GM20000 (cell line): ENCODE data around the gene ASTN1.

Experiments used
- DNase-seq: peaks from one replicate; pipeline ENCODE4 v3.0.0; 2012; ENCODE audit warnings: low spot score
- TF ChIP-seq, protein P1 (sequence below): IDR thresholded peaks from 2 replicates; pipeline ENCODE4 v1.5.1; 2012; ENCODE audit warnings: mild to moderate bottlenecking, control low read depth; ENCODE audit errors: extremely low read depth, missing control alignments

Gene ASTN1

DNA sequence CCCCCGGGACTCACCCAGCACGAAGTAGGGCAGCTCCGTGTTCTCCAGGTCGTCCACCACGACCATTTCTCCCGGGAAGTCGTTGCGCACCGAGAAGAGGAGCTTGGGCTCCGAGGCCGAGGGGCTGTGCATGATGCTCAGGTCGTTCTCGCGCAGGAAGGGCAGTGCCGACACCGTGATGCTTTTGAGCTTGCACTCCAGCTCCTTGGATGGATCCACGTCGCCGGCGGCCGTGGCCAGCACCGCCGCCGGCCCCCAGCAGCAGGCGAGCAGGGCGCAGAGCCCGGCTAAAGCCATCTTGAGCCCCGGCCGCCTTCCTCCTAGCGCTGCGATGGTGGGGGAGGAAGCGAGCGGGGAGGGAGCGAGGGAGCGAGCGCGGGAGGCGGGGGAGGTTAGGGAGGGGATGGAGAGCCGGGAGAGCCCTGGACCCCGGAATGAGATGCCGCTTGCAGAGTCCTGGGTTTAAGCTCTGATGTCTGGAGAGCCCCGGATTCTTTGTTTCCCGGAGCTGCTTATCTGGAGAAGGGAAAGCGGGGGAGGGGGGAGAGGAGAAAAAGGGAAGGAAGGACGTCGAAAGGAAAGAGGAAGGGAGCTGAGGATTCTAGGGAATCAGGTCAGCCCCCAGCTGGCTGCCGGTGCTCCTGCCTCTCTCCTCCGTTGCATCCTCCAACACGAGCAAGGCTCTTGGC lies at the start of gene ASTN1:
Gene ASTN1 (minus strand): TSS at position 333 of the 689 bp plus-strand sequence. CDS start 36 bp downstream, at position 297.
- no peak for DNase-seq
- TF ChIP-seq, protein P1, sequence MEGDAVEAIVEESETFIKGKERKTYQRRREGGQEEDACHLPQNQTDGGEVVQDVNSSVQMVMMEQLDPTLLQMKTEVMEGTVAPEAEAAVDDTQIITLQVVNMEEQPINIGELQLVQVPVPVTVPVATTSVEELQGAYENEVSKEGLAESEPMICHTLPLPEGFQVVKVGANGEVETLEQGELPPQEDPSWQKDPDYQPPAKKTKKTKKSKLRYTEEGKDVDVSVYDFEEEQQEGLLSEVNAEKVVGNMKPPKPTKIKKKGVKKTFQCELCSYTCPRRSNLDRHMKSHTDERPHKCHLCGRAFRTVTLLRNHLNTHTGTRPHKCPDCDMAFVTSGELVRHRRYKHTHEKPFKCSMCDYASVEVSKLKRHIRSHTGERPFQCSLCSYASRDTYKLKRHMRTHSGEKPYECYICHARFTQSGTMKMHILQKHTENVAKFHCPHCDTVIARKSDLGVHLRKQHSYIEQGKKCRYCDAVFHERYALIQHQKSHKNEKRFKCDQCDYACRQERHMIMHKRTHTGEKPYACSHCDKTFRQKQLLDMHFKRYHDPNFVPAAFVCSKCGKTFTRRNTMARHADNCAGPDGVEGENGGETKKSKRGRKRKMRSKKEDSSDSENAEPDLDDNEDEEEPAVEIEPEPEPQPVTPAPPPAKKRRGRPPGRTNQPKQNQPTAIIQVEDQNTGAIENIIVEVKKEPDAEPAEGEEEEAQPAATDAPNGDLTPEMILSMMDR: no peak

DNA sequence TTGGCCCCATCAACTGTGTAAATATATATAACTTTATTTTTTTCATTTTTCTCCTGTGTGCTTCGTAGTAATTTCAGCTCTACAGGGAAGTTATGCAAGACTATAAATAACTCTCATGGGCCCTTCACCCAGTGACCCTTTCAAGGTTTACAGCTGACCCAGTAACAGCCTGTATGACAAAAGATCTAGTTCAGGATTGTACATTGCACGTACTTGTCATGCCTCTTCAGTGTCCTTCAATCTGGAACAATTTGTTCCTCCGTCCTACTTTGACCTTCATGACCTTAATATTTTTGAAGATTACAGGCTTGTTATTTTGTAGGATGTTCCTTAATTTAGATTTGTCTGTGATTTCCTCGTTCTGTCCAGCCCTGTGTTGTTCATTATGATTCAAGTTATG lies 46.7 kb upstream of the ASTN1 start:
- TF ChIP-seq, protein P1: no peak
- no peak for DNase-seq

DNA sequence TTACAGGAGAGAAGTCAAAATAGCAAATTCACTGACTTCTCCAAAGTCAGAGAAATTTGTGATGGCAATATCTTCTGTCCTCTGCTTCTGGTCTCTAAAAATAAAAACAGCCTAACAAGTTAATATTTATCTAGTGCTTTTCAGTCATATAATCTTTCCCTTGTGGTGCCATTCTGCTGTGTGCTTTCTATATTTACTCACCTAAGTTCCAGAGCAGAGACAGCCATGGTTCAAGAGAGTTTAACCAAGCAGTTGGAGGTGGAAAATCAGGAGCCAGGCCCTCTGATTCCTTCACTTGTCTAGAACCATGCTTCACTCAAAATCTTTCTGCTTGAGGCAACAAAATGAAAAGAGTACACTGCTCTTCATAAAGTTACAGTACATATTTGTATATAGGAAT lies 45.6 kb upstream of the ASTN1 start:
- TF ChIP-seq, protein P1: no peak
- no peak for DNase-seq

DNA sequence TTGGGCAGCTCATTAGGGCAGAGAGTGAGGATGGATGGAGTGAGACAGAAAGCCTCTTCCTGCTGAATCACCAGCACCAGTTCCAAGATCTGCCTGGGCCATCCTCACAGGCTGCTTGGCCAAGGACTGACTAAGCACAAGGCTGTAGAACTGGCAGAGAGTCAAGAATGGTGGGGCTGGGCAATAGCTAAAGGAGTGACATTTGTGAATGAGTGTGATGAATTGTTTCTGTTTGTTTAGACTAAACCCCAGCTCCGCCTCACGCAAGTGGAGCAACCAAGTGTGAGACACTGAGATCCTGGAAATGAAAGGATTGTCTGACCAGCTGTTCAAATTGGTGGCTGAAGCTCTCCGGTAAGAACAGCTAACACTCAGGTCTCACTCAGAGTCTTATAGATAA lies 44.8 kb upstream of the ASTN1 start:
- DNase-seq: no peak
- TF ChIP-seq, protein P1: no peak

DNA sequence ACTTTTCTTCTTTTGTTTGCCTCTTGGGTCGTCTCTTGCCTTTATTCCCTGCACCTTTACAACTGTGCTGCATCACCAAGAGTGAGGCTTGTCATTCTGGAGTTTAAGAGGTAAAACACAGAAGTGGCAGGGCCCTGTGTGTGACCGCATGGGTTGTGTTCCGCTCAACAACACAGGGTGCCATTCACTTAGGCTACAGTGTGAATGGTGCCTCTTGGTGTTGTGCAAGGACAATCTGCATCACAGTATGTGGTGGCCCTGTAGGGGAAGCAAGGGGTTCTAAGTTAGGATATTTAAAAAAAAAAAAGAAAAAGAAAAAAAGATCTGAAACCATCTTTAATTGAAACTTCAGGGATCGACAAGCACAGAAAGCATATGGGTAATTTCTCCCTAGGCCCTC lies 44.4 kb upstream of the ASTN1 start:
- TF ChIP-seq, protein P1: no peak

DNA sequence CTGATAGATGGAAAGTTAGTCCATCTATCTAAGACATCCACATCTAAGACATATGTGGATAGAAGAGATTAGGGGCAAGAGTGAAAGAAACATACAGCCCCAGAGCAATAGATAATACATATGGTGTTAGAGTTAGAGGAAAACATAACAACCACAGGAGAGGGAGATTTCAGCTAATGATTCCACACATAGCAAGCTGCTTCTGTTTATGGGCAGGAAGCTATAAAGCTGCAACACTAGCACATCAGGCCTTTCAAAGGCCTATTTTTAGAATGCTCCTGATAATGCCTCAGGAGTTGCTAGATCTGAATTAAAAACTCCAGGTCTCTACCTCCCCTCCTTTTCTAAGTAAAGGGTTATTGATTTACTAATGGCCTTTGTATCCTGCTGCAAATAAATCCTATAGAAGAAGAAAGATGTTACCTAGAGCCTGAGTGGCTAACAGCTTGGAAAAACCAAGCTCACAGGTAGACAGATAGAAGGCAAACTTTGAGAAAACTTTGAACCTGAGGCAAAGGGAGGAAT lies 42.4 kb upstream of the ASTN1 start:
- DNase-seq: no peak
- TF ChIP-seq, protein P1: no peak

More for the DNA sequence above, 44.4 kb upstream of the ASTN1 start:
- DNase-seq: no peak

DNA sequence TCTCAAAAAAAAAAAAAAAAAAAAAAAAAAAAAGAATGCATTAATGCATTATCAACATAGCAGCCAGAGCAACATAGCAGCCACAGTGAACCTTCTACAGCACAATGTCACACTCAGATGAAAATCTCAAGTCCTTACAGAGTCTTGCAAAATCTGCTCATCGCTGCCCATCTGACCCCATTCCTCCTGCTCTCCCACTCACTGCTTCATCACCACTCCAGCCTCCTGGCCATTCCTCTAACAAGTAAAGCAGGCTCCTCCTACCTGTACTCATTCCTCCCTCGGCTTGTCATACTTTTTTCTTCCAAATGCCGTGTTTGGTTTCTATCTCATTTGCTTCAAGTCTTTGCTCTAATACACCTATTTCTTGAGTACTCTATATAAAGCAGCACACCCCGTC lies 35.8 kb upstream of the ASTN1 start:
- TF ChIP-seq, protein P1: no peak
- no peak for DNase-seq
